Stimulated activated memory B cell treated with anti-CD40 and anti-IgM and Interleukin-4, amounts not matched to agents 10 μg/mL and 1 μg/mL and 100 μg/mL, for 72 hours (primary cell): ENCODE results near the gene ALDH7A1.
"Not testable (repeated sequence)": the region's sequence is repeated elsewhere in the genome, so short reads cannot be mapped to it uniquely, and the experiment has no call there.

Source experiments
- ATAC-seq: fragments of 150-1000 bp; cut with Tn5 transposase; 2 replicates; pipeline ENCODE4 v1.10.0; 2021
- H3K27ac Mint-ChIP-seq: one replicate; pipeline ENCODE4 v1.8.0; 2022; ENCODE audit warnings: mild to moderate bottlenecking, mixed read lengths
- H3K27me3 Mint-ChIP-seq: one replicate; pipeline ENCODE4 v1.8.0; 2022; ENCODE audit warnings: mixed read lengths
- H3K36me3 Mint-ChIP-seq: one replicate; pipeline ENCODE4 v1.8.0; 2022; ENCODE audit warnings: mixed read lengths
- H3K4me1 Mint-ChIP-seq: one replicate; pipeline ENCODE4 v1.8.0; 2022; ENCODE audit warnings: mixed read lengths
- H3K4me3 Mint-ChIP-seq: one replicate; pipeline ENCODE4 v1.8.0; 2022; ENCODE audit warnings: mild to moderate bottlenecking, moderate library complexity, mixed read lengths
- H3K9me3 Mint-ChIP-seq: one replicate; pipeline ENCODE4 v1.8.0; 2022; ENCODE audit warnings: mixed read lengths

Gene ALDH7A1

GRCh38 chr5:126527158-126527557 is 67.9 kb downstream of the ALDH7A1 start:
- Mint-ChIP-seq H3K27me3 (no peaks in the 10 kb centered on the region), H3K36me3 (no peaks in the 10 kb centered on the region), H3K4me3 (no peak overlapping the region), H3K4me1 (no peaks in the 10 kb centered on the region), H3K9me3 (no peaks in the 10 kb centered on the region), H3K27ac (no peak overlapping the region)
- ATAC-seq = no peak

GRCh38 chr5:126526493-126526892 is 68.5 kb downstream of the ALDH7A1 start:
- ATAC-seq = no peak
- Mint-ChIP-seq H3K27me3 (no peaks in the 10 kb centered on the region), H3K27ac (no peak overlapping the region), H3K4me3 (no peak overlapping the region), H3K9me3 (no peaks in the 10 kb centered on the region), H3K4me1 (no peaks in the 10 kb centered on the region), H3K36me3 (no peaks in the 10 kb centered on the region)

GRCh38 chr5:126525630-126526245 is 69.3 kb downstream of the ALDH7A1 start:
- H3K27ac Mint-ChIP-seq = no peak overlapping the region
- H3K4me3 Mint-ChIP-seq = no peak overlapping the region
- no peaks in the 10 kb centered on the region for H3K4me1 Mint-ChIP-seq
- no peaks in the 10 kb centered on the region for H3K27me3 Mint-ChIP-seq
- H3K36me3 Mint-ChIP-seq = no peaks in the 10 kb centered on the region
- ATAC-seq = no peak
- H3K9me3 Mint-ChIP-seq = no peaks in the 10 kb centered on the region

- Mint-ChIP-seq H3K36me3 (no peaks in the 10 kb centered on the region), H3K27me3 (peaks cover 10% of the 10 kb centered on the region), H3K4me1 (no peaks in the 10 kb centered on the region), H3K9me3 (no peaks in the 10 kb centered on the region), H3K27ac (no peak overlapping the region), H3K4me3 (no peak overlapping the region)
- ATAC-seq = no peak
Measured at GRCh38 chr5:126523818-126524510, 71.1 kb downstream of the ALDH7A1 start.

GRCh38 chr5:126521130-126521529 is 73.9 kb downstream of the ALDH7A1 start:
- H3K4me3 Mint-ChIP-seq = no peak overlapping the region
- no peaks in the 10 kb centered on the region for H3K36me3 Mint-ChIP-seq
- H3K4me1 Mint-ChIP-seq = no peaks in the 10 kb centered on the region
- no peaks in the 10 kb centered on the region for H3K9me3 Mint-ChIP-seq
- peaks cover 10% of the 10 kb centered on the region for H3K27me3 Mint-ChIP-seq
- no peak for ATAC-seq
- H3K27ac Mint-ChIP-seq = no peak overlapping the region

DNA sequence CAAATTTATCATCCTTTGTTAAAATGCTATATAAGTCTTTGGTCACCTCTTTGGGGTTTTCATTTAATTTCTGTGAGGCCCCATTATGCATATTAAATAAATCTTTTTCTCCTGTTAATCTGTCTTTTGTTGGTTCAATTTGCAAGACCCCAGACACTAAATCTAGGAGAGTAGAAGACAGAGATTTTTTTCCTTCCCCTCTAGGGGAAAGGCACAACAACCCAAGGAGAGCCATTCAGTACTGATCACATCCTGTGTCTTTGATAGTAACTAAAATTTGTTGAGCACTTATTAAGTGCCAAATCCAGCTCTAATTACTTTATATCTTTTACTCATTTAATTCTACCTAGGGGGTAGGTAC is 74.4 kb downstream of the ALDH7A1 start:
- no peaks in the 10 kb centered on the region for H3K9me3 Mint-ChIP-seq
- no peak for ATAC-seq
- no peak overlapping the region for H3K27ac Mint-ChIP-seq
- peaks cover 10% of the 10 kb centered on the region for H3K27me3 Mint-ChIP-seq
- H3K4me3 Mint-ChIP-seq = no peak overlapping the region
- H3K36me3 Mint-ChIP-seq = no peaks in the 10 kb centered on the region
- no peaks in the 10 kb centered on the region for H3K4me1 Mint-ChIP-seq

- Mint-ChIP-seq H3K4me3 (no peak overlapping the region), H3K27me3 (peaks cover 10% of the 10 kb centered on the region), H3K36me3 (no peaks in the 10 kb centered on the region), H3K27ac (no peak overlapping the region), H3K4me1 (no peaks in the 10 kb centered on the region), H3K9me3 (no peaks in the 10 kb centered on the region)
- ATAC-seq = no peak
Measured at GRCh38 chr5:126519637-126520592, 75.1 kb downstream of the ALDH7A1 start.

- not testable (repeated sequence) for H3K4me1 Mint-ChIP-seq, H3K4me3 Mint-ChIP-seq, H3K27ac Mint-ChIP-seq, H3K9me3 Mint-ChIP-seq, H3K36me3 Mint-ChIP-seq, ATAC-seq
- H3K27me3 Mint-ChIP-seq = peaks cover 10% of the 10 kb centered on the region
Measured at GRCh38 chr5:126519223-126519622, 75.8 kb downstream of the ALDH7A1 start.

DNA sequence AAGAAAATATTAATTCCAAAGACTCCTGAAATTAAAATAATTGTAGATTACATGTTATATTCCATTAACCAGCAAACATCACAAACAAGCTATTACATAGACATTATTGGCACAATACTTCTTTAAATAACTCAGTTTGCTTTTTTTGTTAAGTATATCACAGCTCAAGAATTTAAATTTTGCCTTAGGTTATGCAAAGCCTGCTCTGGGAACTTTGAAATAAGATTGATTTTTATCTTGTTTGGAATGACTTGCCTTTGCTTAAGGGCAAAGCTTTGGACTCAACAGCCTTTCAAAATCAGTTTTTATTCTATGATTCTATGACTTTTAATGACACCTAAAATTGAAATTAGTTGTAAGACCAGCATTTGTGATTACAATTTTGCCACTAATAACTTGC is 78.2 kb downstream of the ALDH7A1 start:
- ATAC-seq = no peak
- no peaks in the 10 kb centered on the region for H3K36me3 Mint-ChIP-seq
- H3K27ac Mint-ChIP-seq = no peak overlapping the region
- no peak overlapping the region for H3K4me3 Mint-ChIP-seq
- no peaks in the 10 kb centered on the region for H3K4me1 Mint-ChIP-seq
- H3K27me3 Mint-ChIP-seq = peaks cover 10% of the 10 kb centered on the region
- H3K9me3 Mint-ChIP-seq = no peaks in the 10 kb centered on the region

- H3K36me3 Mint-ChIP-seq = no peaks in the 10 kb centered on the region
- H3K9me3 Mint-ChIP-seq = no peaks in the 10 kb centered on the region
- no peak for ATAC-seq
- no peak overlapping the region for H3K27ac Mint-ChIP-seq
- H3K4me1 Mint-ChIP-seq = no peaks in the 10 kb centered on the region
- H3K4me3 Mint-ChIP-seq = no peak overlapping the region
- H3K27me3 Mint-ChIP-seq = peaks cover 10% of the 10 kb centered on the region
Measured at GRCh38 chr5:126516133-126516532, 78.9 kb downstream of the ALDH7A1 start.

- Mint-ChIP-seq H3K9me3 (no peaks in the 10 kb centered on the region), H3K4me1 (no peaks in the 10 kb centered on the region), H3K4me3 (no peak overlapping the region), H3K27me3 (peaks cover 10% of the 10 kb centered on the region), H3K36me3 (no peaks in the 10 kb centered on the region), H3K27ac (no peak overlapping the region)
- ATAC-seq = no peak
Measured at GRCh38 chr5:126515337-126515736, 79.7 kb downstream of the ALDH7A1 start.

DNA sequence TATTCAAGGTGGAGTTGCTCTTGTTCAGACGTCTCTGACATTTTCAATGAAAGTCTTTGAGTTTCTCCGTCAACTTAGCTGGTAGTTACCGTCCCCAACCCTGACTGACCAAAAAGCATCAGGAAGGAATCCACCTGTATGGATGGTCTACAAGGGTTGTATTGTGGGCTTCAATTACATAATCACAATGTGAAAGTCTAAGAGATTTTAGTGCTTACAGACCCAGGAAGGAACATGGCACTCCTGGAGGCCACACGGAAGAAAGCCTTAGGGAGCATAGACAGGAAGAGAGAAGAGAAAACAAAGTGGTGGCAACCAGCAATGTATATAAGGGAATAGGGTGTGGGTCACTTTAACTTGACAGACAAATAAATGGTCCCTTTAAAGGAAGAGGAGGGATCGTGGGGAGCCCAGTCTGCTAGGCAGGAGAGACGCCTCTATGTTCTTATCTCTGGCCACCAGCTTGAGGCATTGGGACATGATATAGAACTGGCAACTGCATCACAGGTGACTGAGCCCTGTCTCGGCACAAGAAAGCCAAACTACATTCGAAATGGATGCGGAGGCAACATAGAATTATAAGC is 80.4 kb downstream of the ALDH7A1 start:
- no peak overlapping the region for H3K27ac Mint-ChIP-seq
- H3K9me3 Mint-ChIP-seq = no peaks in the 10 kb centered on the region
- H3K4me1 Mint-ChIP-seq = no peaks in the 10 kb centered on the region
- no peak for ATAC-seq
- peaks cover 3% of the 10 kb centered on the region for H3K27me3 Mint-ChIP-seq
- no peaks in the 10 kb centered on the region for H3K36me3 Mint-ChIP-seq
- H3K4me3 Mint-ChIP-seq = no peak overlapping the region

- Mint-ChIP-seq H3K4me3 (no peak overlapping the region), H3K27me3 (no peaks in the 10 kb centered on the region), H3K27ac (no peak overlapping the region), H3K9me3 (no peaks in the 10 kb centered on the region), H3K4me1 (peaks cover 1% of the 10 kb centered on the region), H3K36me3 (no peaks in the 10 kb centered on the region)
- no peak for ATAC-seq
Measured at GRCh38 chr5:126514131-126514557, 80.9 kb downstream of the ALDH7A1 start.

- Mint-ChIP-seq H3K4me3 (no peak overlapping the region), H3K36me3 (no peaks in the 10 kb centered on the region), H3K4me1 (peaks cover 6% of the 10 kb centered on the region), H3K9me3 (no peaks in the 10 kb centered on the region), H3K27ac (no peak overlapping the region), H3K27me3 (no peaks in the 10 kb centered on the region)
- no peak for ATAC-seq
Measured at GRCh38 chr5:126513703-126514102, 81.3 kb downstream of the ALDH7A1 start.

DNA sequence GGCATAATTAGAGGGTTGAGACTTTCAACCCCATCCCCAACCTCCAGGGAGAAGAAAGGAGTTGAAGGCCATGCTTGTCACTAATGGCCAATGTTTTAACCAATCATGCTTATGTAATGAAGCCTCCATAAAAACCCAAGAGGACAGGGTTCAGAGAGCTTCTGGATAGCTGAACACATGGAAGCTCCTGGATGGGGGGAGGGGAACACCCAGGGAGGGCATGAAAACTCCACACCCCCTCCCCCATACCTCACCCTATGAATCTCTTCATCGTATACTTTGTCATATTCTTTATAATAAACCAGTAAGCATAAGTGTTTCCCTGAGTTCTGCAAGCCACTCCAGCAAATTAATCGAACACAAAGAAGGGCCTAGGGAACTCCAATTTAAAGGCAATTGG is 81.7 kb downstream of the ALDH7A1 start:
- no peaks in the 10 kb centered on the region for H3K27me3 Mint-ChIP-seq
- no peak overlapping the region for H3K27ac Mint-ChIP-seq
- no peaks in the 10 kb centered on the region for H3K9me3 Mint-ChIP-seq
- peaks cover 7% of the 10 kb centered on the region for H3K4me1 Mint-ChIP-seq
- H3K36me3 Mint-ChIP-seq = no peaks in the 10 kb centered on the region
- H3K4me3 Mint-ChIP-seq = no peak overlapping the region
- no peak for ATAC-seq
